Measurements from ENCODE around the gene FAM216B.

The FAM216B gene

DNA sequence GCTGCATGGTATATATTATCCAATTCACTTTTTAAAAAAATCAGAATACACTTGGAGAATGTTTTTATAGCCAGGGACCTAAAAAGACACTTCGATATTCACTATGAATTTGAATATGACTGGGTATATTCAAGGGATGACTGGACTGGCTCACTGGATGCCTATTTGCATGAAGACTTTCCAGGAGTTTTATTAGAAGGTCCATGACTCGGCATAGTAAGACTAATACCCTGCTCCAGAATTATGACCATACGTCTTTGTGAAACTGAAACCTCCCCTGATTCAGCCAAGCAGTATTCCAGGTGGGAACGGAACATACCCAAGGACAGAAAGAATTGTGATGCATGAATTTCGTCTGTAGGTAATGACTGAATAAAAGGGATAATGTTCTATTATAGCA, 3.9 kb upstream of the FAM216B start:
- no peak overlapping the region for H3K27ac ChIP-seq
- no peaks in the 10 kb centered on the region for H3K4me1 ChIP-seq
- no peak overlapping the region for H3K4me3 ChIP-seq
- H3K27me3 ChIP-seq = no peaks in the 10 kb centered on the region
- no peak for TF ChIP-seq Cebpa-rat (IDR thresholded peaks at IDR 0.05)
- H3K9me3 ChIP-seq = peaks cover 8% of the 10 kb centered on the region; the same call in 1 of the 2 replicates
- no peaks in the 10 kb centered on the region for H3K36me3 ChIP-seq
- no peak overlapping the region for H3K9ac ChIP-seq
- no peak overlapping the region for H3K4me2 ChIP-seq
- no peaks in the 10 kb centered on the region for H4K20me1 ChIP-seq

DNA sequence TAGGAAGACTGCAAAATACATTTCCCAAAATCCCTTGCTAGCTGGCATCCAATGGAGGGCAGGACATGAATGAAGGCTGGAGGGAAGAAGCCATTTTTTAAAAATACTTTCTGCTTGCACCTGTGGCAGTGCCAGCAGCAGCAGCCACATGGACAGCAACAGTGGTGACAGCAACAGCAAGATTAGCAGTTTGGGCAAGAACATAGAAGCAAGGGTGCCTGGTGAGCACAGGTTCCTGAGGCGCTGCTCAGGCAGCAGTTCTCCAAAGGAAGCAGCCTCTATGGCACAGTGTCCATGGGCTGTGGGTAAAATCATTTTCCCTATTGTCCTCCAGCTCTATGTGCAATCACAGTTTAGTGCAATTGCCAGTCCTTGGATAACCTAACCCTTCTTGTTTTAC, 1.3 kb upstream of the FAM216B start:
- Histone ChIP-seq H3K9ac (no peak overlapping the region), H3K4me1 (no peaks in the 10 kb centered on the region), H3K27me3 (no peaks in the 10 kb centered on the region), H3K27ac (no peak overlapping the region), H4K20me1 (no peaks in the 10 kb centered on the region), H3K4me2 (no peak overlapping the region), H3K9me3 (peaks cover 8% of the 10 kb centered on the region; the same call in 1 of the 2 replicates), H3K4me3 (no peak overlapping the region), H3K36me3 (no peaks in the 10 kb centered on the region)
- TF ChIP-seq Cebpa-rat (IDR thresholded peaks at IDR 0.05) = no peak

DNA sequence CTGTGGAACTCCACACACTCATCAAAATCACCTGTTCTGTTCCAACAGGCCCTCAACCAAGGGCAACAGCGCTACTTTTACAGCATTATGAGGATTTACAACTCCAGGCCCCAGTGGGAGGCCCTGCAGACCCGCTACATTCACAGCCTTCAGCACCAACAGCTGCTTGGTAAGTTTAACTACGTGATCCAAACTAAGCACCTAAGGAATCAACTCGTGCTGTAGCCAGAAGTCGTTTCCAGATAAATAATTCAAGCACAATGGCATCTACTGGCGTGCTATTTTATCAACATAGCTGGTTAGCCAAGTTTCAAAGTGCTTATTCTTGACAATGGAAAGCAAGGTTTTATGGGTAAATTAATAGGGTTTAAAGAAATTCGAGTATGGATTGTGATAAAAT, 5.3 kb downstream of the FAM216B start:
- Histone ChIP-seq H3K4me3 (no peak overlapping the region), H3K9ac (no peak overlapping the region), H3K36me3 (no peaks in the 10 kb centered on the region), H3K9me3 (no peaks in the 10 kb centered on the region), H4K20me1 (no peaks in the 10 kb centered on the region), H3K4me1 (no peaks in the 10 kb centered on the region), H3K27ac (no peak overlapping the region), H3K27me3 (no peaks in the 10 kb centered on the region), H3K4me2 (no peak overlapping the region)
- TF ChIP-seq Cebpa-rat (IDR thresholded peaks at IDR 0.05) = no peak

DNA sequence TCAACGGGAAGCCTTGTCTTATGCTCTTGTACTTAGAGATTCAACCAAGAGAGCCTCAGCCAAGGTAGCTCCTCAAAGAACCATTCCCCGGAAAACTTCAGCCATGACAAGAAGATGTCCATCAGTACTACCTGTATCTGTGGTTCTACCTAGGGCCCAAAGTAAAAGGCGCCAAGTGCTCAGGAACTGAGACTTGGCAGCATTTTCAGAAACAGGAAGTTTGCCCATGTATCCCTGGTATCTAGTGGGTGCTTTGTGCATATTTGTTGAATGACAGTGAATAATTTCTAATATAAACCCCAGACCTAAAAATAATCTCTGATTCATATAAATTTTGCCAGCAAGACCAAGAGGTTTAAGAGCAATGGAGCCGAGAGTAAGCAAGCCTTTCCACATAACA, 7.2 kb downstream of the FAM216B start:
- TF ChIP-seq Cebpa-rat (IDR thresholded peaks at IDR 0.05) = no peak
- H3K9ac ChIP-seq = no peak overlapping the region

DNA sequence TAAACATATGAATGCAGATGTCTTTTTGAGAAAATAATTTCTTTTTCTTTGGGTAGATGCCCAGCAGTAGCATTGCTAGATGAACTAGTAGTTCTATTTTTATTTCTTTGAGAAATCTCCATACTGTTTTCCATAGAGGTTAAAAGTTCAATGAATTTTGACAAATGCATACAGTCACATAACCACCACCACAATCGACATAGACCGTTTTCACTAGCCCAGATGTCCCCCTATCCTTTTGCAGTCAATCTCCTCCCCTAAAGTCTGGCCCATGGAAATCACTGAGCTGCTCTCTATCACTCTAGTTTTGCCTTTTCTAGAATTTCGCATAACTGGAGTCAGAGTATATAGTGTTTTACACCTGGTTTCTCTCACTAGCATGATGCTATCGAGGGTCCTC, 10.8 kb downstream of the FAM216B start:
- Histone ChIP-seq H3K9ac (no peak overlapping the region), H3K4me3 (no peak overlapping the region), H3K36me3 (no peaks in the 10 kb centered on the region), H3K27me3 (no peaks in the 10 kb centered on the region), H3K4me2 (no peak overlapping the region), H3K4me1 (no peaks in the 10 kb centered on the region), H3K9me3 (no peaks in the 10 kb centered on the region), H3K27ac (no peak overlapping the region), H4K20me1 (no peaks in the 10 kb centered on the region)
- no peak for TF ChIP-seq Cebpa-rat (IDR thresholded peaks at IDR 0.05)

More for the DNA sequence above, 7.2 kb downstream of the FAM216B start:
- H3K4me3 ChIP-seq = no peak overlapping the region
- H3K9me3 ChIP-seq = no peaks in the 10 kb centered on the region
- no peaks in the 10 kb centered on the region for H3K27me3 ChIP-seq
- H3K27ac ChIP-seq = no peak overlapping the region
- no peak overlapping the region for H3K4me2 ChIP-seq
- no peaks in the 10 kb centered on the region for H3K4me1 ChIP-seq
- H4K20me1 ChIP-seq = no peaks in the 10 kb centered on the region
- H3K36me3 ChIP-seq = no peaks in the 10 kb centered on the region

DNA sequence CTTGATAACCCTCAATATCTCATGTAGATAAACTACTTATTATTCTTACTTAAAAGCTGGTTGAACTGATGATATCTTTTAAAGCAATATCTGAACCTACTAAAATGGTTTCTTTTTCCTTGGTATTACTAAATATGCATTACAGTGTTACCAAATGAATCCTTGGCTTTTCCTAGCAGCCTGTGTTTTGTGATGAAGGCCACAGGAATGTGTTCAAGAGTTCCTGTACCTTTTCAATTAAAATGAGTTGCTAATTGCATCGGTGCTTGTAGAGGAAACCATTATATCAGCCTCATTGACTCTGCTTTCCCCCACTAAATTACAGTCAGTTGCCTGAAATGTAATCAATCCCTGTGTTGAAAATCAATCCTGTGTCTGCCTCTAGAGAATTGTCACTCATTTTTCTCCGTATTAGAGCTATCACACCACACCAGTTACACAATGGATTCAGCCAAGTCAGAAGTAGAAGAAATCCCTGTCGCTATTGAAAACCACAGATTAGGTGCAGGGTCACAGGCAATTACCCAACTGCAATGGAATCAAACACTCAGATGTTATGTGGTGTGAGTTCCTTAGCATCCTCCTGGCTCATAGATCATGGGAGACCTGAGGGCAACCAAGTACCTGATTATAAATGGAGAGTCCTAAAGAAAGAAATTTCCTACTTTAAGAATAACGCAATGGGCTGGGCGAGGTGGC, 13.3 kb downstream of the FAM216B start:
- no peak overlapping the region for H3K4me2 ChIP-seq

DNA sequence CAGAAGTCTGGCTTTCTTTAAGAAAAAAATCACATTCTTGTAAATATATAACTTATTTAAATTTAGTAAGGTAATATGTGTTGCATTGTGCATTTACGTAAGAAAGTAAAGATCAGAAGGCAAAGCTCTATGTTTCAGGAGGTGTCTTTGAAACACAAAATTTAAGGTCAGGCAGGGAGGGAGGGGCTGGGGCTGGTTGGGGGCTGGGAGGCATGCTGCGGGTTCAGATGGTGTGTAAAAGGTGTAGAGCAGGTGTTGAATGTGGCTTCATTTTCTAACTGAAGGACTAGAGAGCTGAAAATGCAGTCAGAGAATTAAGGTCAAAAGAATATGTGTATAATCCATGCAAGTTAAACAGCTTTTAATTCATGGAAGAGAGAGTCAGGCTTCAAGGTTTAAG, 14.3 kb downstream of the FAM216B start:
- Histone ChIP-seq H4K20me1 (no peaks in the 10 kb centered on the region), H3K9ac (no peak overlapping the region), H3K4me3 (no peak overlapping the region), H3K27ac (no peak overlapping the region), H3K4me1 (no peaks in the 10 kb centered on the region), H3K27me3 (no peaks in the 10 kb centered on the region), H3K4me2 (no peak overlapping the region), H3K36me3 (no peaks in the 10 kb centered on the region), H3K9me3 (no peaks in the 10 kb centered on the region)
- TF ChIP-seq Cebpa-rat (IDR thresholded peaks at IDR 0.05) = no peak

More for the DNA sequence above, 13.3 kb downstream of the FAM216B start:
- Histone ChIP-seq H3K36me3 (no peaks in the 10 kb centered on the region), H3K9me3 (no peaks in the 10 kb centered on the region), H4K20me1 (no peaks in the 10 kb centered on the region), H3K27ac (no peak overlapping the region), H3K4me3 (no peak overlapping the region), H3K27me3 (no peaks in the 10 kb centered on the region), H3K4me1 (no peaks in the 10 kb centered on the region), H3K9ac (no peak overlapping the region)
- TF ChIP-seq Cebpa-rat (IDR thresholded peaks at IDR 0.05) = no peak

DNA sequence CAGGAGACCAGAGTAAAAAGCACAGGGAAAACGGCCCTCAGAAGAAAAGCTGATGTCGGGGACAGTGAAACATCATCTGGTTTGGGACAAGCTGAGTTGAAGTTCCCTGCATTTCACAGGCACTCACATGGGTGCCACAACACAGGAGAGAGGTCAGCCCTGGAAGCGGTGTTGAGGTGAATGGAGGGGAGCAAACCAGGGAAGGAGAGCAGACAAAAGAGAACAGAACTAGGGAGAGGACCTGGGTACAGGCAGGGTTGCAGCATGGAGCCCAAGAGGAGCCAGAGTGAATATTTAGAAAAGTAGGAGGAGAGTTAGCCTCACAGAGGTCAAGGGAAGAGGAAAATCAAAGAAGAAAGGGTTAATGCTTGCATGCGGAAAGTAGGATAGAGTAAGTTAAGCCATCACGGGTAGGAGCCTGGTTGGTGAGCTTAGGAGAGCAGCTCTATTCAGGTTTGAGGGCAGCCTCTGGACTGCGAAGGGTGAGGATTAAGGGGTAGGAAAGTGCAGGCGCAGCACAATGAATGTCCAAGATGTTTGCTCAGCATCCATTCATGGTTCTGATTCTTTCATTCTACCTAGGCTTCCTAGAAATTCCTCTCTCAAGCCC, 15.5 kb downstream of the FAM216B start:
- no peak overlapping the region for H3K9ac ChIP-seq
- no peaks in the 10 kb centered on the region for H3K36me3 ChIP-seq
- H3K9me3 ChIP-seq = no peaks in the 10 kb centered on the region
- no peak overlapping the region for H3K4me2 ChIP-seq
- no peak overlapping the region for H3K4me3 ChIP-seq
- no peaks in the 10 kb centered on the region for H3K4me1 ChIP-seq
- no peak overlapping the region for H3K27ac ChIP-seq
- no peak for TF ChIP-seq Cebpa-rat (IDR thresholded peaks at IDR 0.05)
- no peaks in the 10 kb centered on the region for H4K20me1 ChIP-seq
- no peaks in the 10 kb centered on the region for H3K27me3 ChIP-seq

DNA sequence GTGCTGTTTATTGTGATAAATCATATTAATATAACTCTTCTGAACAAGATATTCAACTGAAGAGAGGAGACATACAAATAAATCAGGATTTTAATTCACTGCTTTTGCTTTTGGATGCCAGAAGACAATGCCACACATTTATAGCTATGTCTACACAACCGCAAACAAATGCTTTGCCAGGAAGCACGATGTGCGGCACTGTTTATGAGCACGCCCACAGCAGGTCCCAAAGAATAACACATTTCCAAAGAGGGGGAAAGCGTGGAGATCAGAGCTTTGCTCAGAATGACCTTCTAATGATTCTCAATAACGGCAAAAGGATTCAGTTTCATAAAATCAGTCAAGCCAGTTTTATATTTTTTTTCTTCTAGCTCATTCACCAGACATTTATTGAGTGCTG, 16.7 kb downstream of the FAM216B start:
- no peaks in the 10 kb centered on the region for H3K27me3 ChIP-seq
- H3K36me3 ChIP-seq = no peaks in the 10 kb centered on the region
- H3K9me3 ChIP-seq = no peaks in the 10 kb centered on the region
- no peak overlapping the region for H3K4me2 ChIP-seq
- no peak overlapping the region for H3K27ac ChIP-seq
- H3K4me3 ChIP-seq = no peak overlapping the region
- no peaks in the 10 kb centered on the region for H3K4me1 ChIP-seq
- no peak for TF ChIP-seq Cebpa-rat (IDR thresholded peaks at IDR 0.05)
- H4K20me1 ChIP-seq = no peaks in the 10 kb centered on the region
- H3K9ac ChIP-seq = no peak overlapping the region

DNA sequence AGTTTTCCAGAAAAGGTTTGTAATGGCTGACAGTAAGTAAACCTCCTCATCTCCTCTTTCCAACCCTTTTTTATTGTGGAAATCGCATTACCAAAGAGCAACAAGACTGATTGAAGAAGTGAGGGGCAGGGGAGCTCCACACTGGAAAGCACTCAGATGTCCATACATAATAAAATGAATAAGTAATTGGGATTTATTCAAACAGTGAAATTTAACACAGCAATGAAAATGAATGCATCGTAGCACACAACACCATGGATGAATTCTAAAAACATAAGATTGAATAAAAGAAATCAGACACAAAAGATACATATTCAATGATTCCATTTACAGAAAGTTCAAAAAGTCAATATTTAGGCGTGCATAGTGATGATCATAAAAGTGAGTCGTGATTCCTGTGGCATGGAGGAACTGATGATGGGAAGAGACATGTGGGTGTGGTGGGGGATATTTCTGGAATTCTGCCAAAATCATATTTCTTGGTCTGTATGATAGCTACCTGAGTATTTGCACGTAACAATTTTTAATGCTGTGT, 18.8 kb downstream of the FAM216B start:
- no peaks in the 10 kb centered on the region for H3K27me3 ChIP-seq
- H3K27ac ChIP-seq = no peak overlapping the region
- H3K4me1 ChIP-seq = no peaks in the 10 kb centered on the region
- H3K9ac ChIP-seq = no peak overlapping the region
- H3K36me3 ChIP-seq = no peaks in the 10 kb centered on the region
- H3K4me3 ChIP-seq = no peak overlapping the region
- H3K4me2 ChIP-seq = no peak overlapping the region
- no peak for TF ChIP-seq Cebpa-rat (IDR thresholded peaks at IDR 0.05)
- H4K20me1 ChIP-seq = no peaks in the 10 kb centered on the region
- H3K9me3 ChIP-seq = no peaks in the 10 kb centered on the region
